WERI-Rb-1 (cell line): ENCODE data around the gene SLC25A41.
"Not testable (repeated sequence)": the region's sequence is repeated elsewhere in the genome, so short reads cannot be mapped to it uniquely, and the experiment has no call there.

Experiments
- DNase-seq: peaks from one replicate; pipeline ENCODE4 v3.0.0-alpha.2; 2020
- H3K27ac ChIP-seq: fragments of 250-450 bp; sonication (Bioruptor Pico); 2 replicates; pipeline ENCODE4 v1.5.1; 2020; ENCODE audit warnings: mild to moderate bottlenecking, moderate library complexity
- H3K27me3 ChIP-seq: fragments of 250-450 bp; sonication (Bioruptor Pico); 2 replicates; pipeline ENCODE4 v1.5.1; 2021; ENCODE audit warnings: mild to moderate bottlenecking, low read depth, moderate library complexity; ENCODE audit not compliant: insufficient read depth, severe bottlenecking
- H3K36me3 ChIP-seq: fragments of 250-450 bp; sonication (Bioruptor Pico); 2 replicates; pipeline ENCODE4 v1.5.1; 2020; ENCODE audit warnings: mild to moderate bottlenecking, moderate library complexity
- H3K4me3 ChIP-seq: 2 replicates; pipeline ENCODE4 v1.5.1; 2011; ENCODE audit warnings: low read depth, mild to moderate bottlenecking, control low read depth, low read length
- H3K9me3 ChIP-seq: fragments of 250-450 bp; sonication (Bioruptor Pico); 2 replicates; pipeline ENCODE4 v1.5.1; 2021; ENCODE audit warnings: mild to moderate bottlenecking, moderate library complexity; ENCODE audit not compliant: severe bottlenecking
- CTCF ChIP-seq: IDR thresholded peaks from 2 replicates; pipeline ENCODE4 v1.5.1; 2011; ENCODE audit warnings: low read depth, mild to moderate bottlenecking, control low read depth, inconsistent platforms, low read length

SLC25A41 gene

GRCh38 chr19:6429419-6430221, 3.9 kb downstream of the SLC25A41 start:
- no peak for DNase-seq
- no peaks in the 10 kb centered on the region for H3K27me3 ChIP-seq
- H3K9me3 ChIP-seq = peaks cover 5% of the 10 kb centered on the region
- no peak overlapping the region for H3K4me3 ChIP-seq
- H3K27ac ChIP-seq = no peak overlapping the region
- no peak for TF ChIP-seq CTCF
- H3K36me3 ChIP-seq = no peaks in the 10 kb centered on the region

- not testable (repeated sequence) for H3K36me3 ChIP-seq, H3K27ac ChIP-seq, DNase-seq, H3K27me3 ChIP-seq, H3K9me3 ChIP-seq, H3K4me3 ChIP-seq
Observed at GRCh38 chr19:6428692-6429418, 4.7 kb downstream of the SLC25A41 start.

DNA sequence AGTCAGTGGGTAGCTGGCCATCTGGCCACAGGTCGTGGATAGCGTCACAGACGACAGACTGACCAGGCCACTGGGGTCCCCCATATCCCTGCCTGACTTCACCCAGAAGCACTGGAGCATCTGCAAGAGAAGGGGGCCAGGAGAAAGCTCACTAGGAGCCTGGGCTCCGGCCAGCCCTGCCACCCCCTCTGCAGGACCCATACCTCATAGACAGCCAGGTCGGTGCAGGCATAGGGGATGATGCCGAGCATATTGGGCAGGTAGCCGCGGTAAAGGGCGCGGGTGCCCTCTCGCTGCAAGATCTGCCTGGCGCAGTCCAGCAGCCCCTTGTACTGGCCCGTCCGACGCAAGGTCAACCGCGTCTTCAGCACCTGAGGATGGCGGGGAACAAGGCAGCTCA, 6.4 kb downstream of the SLC25A41 start:
- peaks cover 15% of the 10 kb centered on the region for H3K36me3 ChIP-seq
- H3K27ac ChIP-seq = no peak overlapping the region
- no peaks in the 10 kb centered on the region for H3K27me3 ChIP-seq
- peaks cover 5% of the 10 kb centered on the region for H3K9me3 ChIP-seq
- no peak for TF ChIP-seq CTCF
- DNase-seq = no peak
- no peak overlapping the region for H3K4me3 ChIP-seq

GRCh38 chr19:6425732-6426620, 7.6 kb downstream of the SLC25A41 start:
- TF ChIP-seq CTCF = peak; percentile 54
- H3K36me3 ChIP-seq = peaks cover 26% of the 10 kb centered on the region
- H3K27me3 ChIP-seq = no peaks in the 10 kb centered on the region
- peaks cover 5% of the 10 kb centered on the region for H3K9me3 ChIP-seq
- peak overlapping the region; percentile 93 for H3K27ac ChIP-seq
- peak; percentile 55 for DNase-seq
- peak overlapping the region; percentile 9 for H3K4me3 ChIP-seq

- Histone ChIP-seq H3K9me3 (peaks cover 5% of the 10 kb centered on the region), H3K4me3 (peak overlapping the region; percentile 9), H3K27ac (peak overlapping the region; percentile 93), H3K27me3 (no peaks in the 10 kb centered on the region), H3K36me3 (peaks cover 35% of the 10 kb centered on the region)
- TF ChIP-seq CTCF = no peak
- DNase-seq = peak; percentile 99
Observed at GRCh38 chr19:6424939-6425731, 8.4 kb downstream of the SLC25A41 start.
